Spleen (tissue), 11 donors: ENCODE results near the gene LY6G6D. TPM values are rescaled to one million over a fixed set of nuclear protein-coding genes. Genes with fewer than 3 reads are reported as not detected.

Experiments used
- DNase-seq: peaks from one replicate; pipeline ENCODE4 v3.0.0-alpha.2; 2020
- H3K27ac ChIP-seq, 8 donors: fragments of 200-600 bp; sonication (generic) in 7 of 8; 1 replicate in 4 of 8; 2 replicates in 4 of 8; pipeline versions ENCODE4 v1.5.0 to v1.8.0; 2016 to 2021; ENCODE audit warnings: inconsistent platforms in 4 of 8, mild to moderate bottlenecking in 4 of 8, moderate library complexity in 1 of 8
- H3K27me3 ChIP-seq, 7 donors: fragments of 200-600 bp; sonication (generic) in 6 of 7; replicated peaks in 1 of 7; 1 replicate in 4 of 7; 2 replicates in 3 of 7; pipeline versions ENCODE4 v1.5.0 to v1.8.0; 2016 to 2021; ENCODE audit warnings: inconsistent platforms in 3 of 7, mild to moderate bottlenecking in 1 of 7
- H3K36me3 ChIP-seq, 6 donors: fragments of 200-600 bp; sonication (generic) in 5 of 6; 1 replicate in 4 of 6; 2 replicates in 2 of 6; pipeline versions ENCODE4 v1.5.0 to v1.8.0; 2016 to 2021; ENCODE audit warnings: inconsistent platforms in 2 of 6
- H3K4me1 ChIP-seq, 6 donors: fragments of 200-600 bp; sonication (generic) in 5 of 6; 1 replicate in 3 of 6; 2 replicates in 3 of 6; pipeline versions ENCODE4 v1.5.0 to v1.8.0; 2016 to 2021; ENCODE audit warnings: inconsistent platforms in 3 of 6
- H3K4me3 ChIP-seq, 8 donors: fragments of 200-600 bp; sonication (generic) in 7 of 8; 1 replicate in 4 of 8; 2 replicates in 4 of 8; pipeline versions ENCODE4 v1.5.0 to v1.8.0; 2016 to 2021; ENCODE audit warnings: inconsistent platforms in 4 of 8, mild to moderate bottlenecking in 4 of 8, moderate library complexity in 2 of 8
- H3K9me3 ChIP-seq, 8 donors: fragments of 200-600 bp; sonication (generic) in 7 of 8; 1 replicate in 4 of 8; 2 replicates in 4 of 8; pipeline versions ENCODE4 v1.5.0 to v1.8.0; 2016 to 2021; ENCODE audit warnings: inconsistent platforms in 4 of 8
- CTCF ChIP-seq, 11 experiments: fragments of 200-600 bp in 7 of 11; fragments of 450-650 bp in 4 of 11; sonication (generic) in 4 of 11; IDR thresholded peaks in 8 of 11; conservative IDR thresholded peaks in 3 of 11; 1 replicate in 7 of 11; 2 replicates in 4 of 11; pipeline versions ENCODE4 v1.4.0 to v1.8.0; 2016 to 2021; ENCODE audit warnings: antibody characterized with exemption in 11 of 11, inconsistent platforms in 4 of 11, mild to moderate bottlenecking in 1 of 11
- POLR2A ChIP-seq, 3 donors: fragments of 450-650 bp; IDR thresholded peaks; one replicate each; pipeline ENCODE4 v1.5.1; 2017; ENCODE audit warnings: antibody characterized with exemption in 3 of 3, mild to moderate bottlenecking in 1 of 3
- POLR2AphosphoS5 ChIP-seq, 3 donors: sonication (generic); formaldehyde crosslinking; IDR thresholded peaks; one replicate each; pipeline ENCODE4 v1.5.1; 2017; ENCODE audit warnings: antibody characterized with exemption in 3 of 3
- WGBS, 5 donors: extraction: QIAGEN DNeasy Blood & Tissue Kit in 3 of 5; methylation state at CpG; one replicate each; pipeline versions ENCODE4 v1.1.5 to v1.1.7; 2013 to 2018; 5-methylcytosine and 5-hydroxymethylcytosine counted together
- intact Hi-C: fragments of 100-400 bp; cut with DNase I; formaldehyde crosslinking; loops from one replicate; pipeline ENCODE4 v1.15.0; 2023; ENCODE audit warnings: low total_unique reads
- polyA plus RNA-seq, 3 donors: library from polyadenylated mRNA; stranded (reverse); fragments of 200-250 nt; gene quantifications; one replicate each; pipeline ENCODE4 v1.2.1, GENCODE V29; 2013
- total RNA-seq, 7 donors: library from RNA; depleted of rRNA in 3 of 7; stranded (reverse); fragments of >200 nt in 3 of 7; fragmentation: NEBNext Ultra II Directional in 4 of 7; extraction: Animal tissue kit (Norgen Biotek cat#: 25700) in 4 of 7; gene quantifications; one replicate each; pipeline versions ENCODE4 v1.1.0 to v1.2.1, GENCODE V29; 2016 to 2021
- donor health status: healthy with polysubstance abuse.
- donor health status: DM: no; HTN: no; CAD: no; lungs with moderate emphysema.
- donor health status: DM: no; HTN: no; CAD: no.
- donor health status: Bipolar disorder and iron deficiency.
- donor health status: healthy.
- donor health status: DM: no; HTN: no; CAD: no.
- donor health status: DM: yes; HTN: yes; CAD: no.

LY6G6D gene
- total and polyA plus RNA-seq, 10 donors: not detected

DNA sequence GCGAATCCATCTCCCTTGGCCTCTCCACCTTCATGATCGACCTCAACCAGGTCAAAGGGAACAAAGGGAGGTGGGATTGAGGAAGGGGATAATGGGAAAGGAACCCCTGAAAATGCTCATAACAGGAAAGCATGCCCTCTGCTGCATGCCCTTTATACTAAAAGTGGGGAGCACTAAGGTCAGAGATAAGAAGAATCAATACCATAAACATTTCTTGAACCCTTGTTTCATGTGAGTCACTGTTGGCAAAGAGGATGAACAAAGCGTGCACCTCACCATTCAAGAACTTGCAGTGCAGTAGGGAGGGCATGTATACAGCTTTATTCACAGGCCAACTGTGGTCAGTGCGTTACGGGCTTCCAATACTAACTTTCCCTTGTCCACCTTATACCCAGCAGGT, 45.6 kb downstream of the LY6G6D start:
- H3K9me3 ChIP-seq: no peaks in the 10 kb centered on the region
- no peaks in the 10 kb centered on the region for H3K27me3 ChIP-seq
- H3K4me3 ChIP-seq: no peak overlapping the region
- peaks cover 0 to 52% (median 7%) of the 10 kb centered on the region in 6 donors for H3K36me3 ChIP-seq
- TF ChIP-seq POLR2A (IDR thresholded peaks at IDR 0.05) (no peak), CTCF (IDR thresholded peaks at IDR 0.05 in 8 of 11, conservative IDR thresholded peaks at IDR 0.05 in 3 of 11) (no peak), POLR2AphosphoS5 (IDR thresholded peaks at IDR 0.05) (no peak)
- intact Hi-C loops: no loop called here
- no peak overlapping the region for H3K27ac ChIP-seq
- WGBS, 5 donors: 93 to 97% (median 94%) methylated on average over 5 of the region's 5 CpGs
- H3K4me1 ChIP-seq: peaks cover 0 to under 1% (median 0%) of the 10 kb centered on the region in 6 donors
- DNase-seq: no peak

DNA sequence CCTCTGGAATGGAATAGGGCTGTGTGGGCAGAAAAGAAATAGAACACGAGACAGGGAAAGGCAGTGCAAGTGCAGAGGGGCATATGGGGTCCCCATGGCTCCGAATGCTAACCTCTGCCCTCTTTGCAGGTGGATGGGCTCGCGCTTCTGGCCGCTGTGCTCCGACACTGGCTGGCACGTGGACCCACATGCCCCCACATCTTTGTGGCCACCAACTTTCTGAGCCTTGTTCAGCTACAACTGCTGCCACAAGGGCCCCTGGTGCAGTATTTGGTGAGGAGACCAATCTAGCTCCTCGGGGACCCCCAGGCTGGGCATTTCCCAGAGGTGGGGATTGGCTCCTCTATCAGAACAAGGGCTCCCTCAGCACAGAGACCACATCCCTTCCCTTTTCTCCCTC, 46.2 kb downstream of the LY6G6D start:
- 90 to 98% (median 96%) methylated on average over 8 of the region's 8 CpGs for WGBS, 5 donors

GRCh38 chr6:31762356-31762755, 47.2 kb downstream of the LY6G6D start, which contains the start of gene SAPCD1:
TSS of gene SAPCD1 (plus strand) at chr6:31762656. CDS start at chr6:31763055, 399 bp downstream.
- peak; percentile 16 for DNase-seq
- H3K36me3 ChIP-seq: peaks cover 0 to 52% (median 7%) of the 10 kb centered on the region in 6 donors
- H3K27ac ChIP-seq: peak within 1 kb of the TSS in 3 of 8 donors; percentile 6 to 20 (median 10)
- 79 to 84% (median 82%) methylated on average over 4 of the region's 4 CpGs for WGBS, 5 donors
- no peak within 1 kb of the TSS for H3K4me3 ChIP-seq
- TF ChIP-seq POLR2AphosphoS5 (IDR thresholded peaks at IDR 0.05) (no peak), CTCF (IDR thresholded peaks at IDR 0.05 in 8 of 11, conservative IDR thresholded peaks at IDR 0.05 in 3 of 11) (no peak), POLR2A (IDR thresholded peaks at IDR 0.05) (no peak)
- no peaks in the 10 kb centered on the region for H3K9me3 ChIP-seq
- intact Hi-C loops: no loop called here
- peaks cover 0 to 15% (median 5%) of the 10 kb centered on the region in 6 donors for H3K4me1 ChIP-seq
- H3K27me3 ChIP-seq: no peaks in the 10 kb centered on the region

More for the DNA sequence above, 46.2 kb downstream of the LY6G6D start:
- no peaks in the 10 kb centered on the region for H3K9me3 ChIP-seq
- intact Hi-C loops: no loop called here
- no peak for TF ChIP-seq POLR2AphosphoS5 (IDR thresholded peaks at IDR 0.05)
- TF ChIP-seq POLR2A (IDR thresholded peaks at IDR 0.05): no peak
- no peak for TF ChIP-seq CTCF (IDR thresholded peaks at IDR 0.05 in 8 of 11, conservative IDR thresholded peaks at IDR 0.05 in 3 of 11)
- no peak overlapping the region for H3K4me3 ChIP-seq
- H3K27ac ChIP-seq: no peak overlapping the region
- DNase-seq: peak; percentile 57
- peaks cover 0 to 52% (median 7%) of the 10 kb centered on the region in 6 donors for H3K36me3 ChIP-seq
- peaks cover 0 to 6% (median under 1%) of the 10 kb centered on the region in 6 donors for H3K4me1 ChIP-seq
- H3K27me3 ChIP-seq: no peaks in the 10 kb centered on the region

- Histone ChIP-seq H3K36me3 (peaks cover 0 to 52% (median 7%) of the 10 kb centered on the region in 6 donors), H3K4me3 (no peak overlapping the region), H3K9me3 (no peaks in the 10 kb centered on the region), H3K27me3 (no peaks in the 10 kb centered on the region), H3K4me1 (peaks cover 0 to 18% (median 6%) of the 10 kb centered on the region in 6 donors), H3K27ac (peak overlapping the region in 3 of 8 donors; percentile 6 to 20 (median 10))
- no peak for TF ChIP-seq POLR2AphosphoS5 (IDR thresholded peaks at IDR 0.05)
- DNase-seq: peak; percentile 56
- intact Hi-C loops: no loop called here
- 74 to 87% (median 83%) methylated on average over 8 of the region's 8 CpGs for WGBS, 5 donors
Measured at GRCh38 chr6:31762878-31763618, 47.9 kb downstream of the LY6G6D start.
